ENCODE results near the gene PEX12. TPM values are rescaled to one million over a fixed set of nuclear protein-coding genes. Genes with fewer than 3 reads are reported as not detected.

Gene PEX12
- polyA plus RNA-seq, 2 of the 4 experiments (the other 2 are of a cell fraction), result 4.7 to 11.2 TPM

DNA sequence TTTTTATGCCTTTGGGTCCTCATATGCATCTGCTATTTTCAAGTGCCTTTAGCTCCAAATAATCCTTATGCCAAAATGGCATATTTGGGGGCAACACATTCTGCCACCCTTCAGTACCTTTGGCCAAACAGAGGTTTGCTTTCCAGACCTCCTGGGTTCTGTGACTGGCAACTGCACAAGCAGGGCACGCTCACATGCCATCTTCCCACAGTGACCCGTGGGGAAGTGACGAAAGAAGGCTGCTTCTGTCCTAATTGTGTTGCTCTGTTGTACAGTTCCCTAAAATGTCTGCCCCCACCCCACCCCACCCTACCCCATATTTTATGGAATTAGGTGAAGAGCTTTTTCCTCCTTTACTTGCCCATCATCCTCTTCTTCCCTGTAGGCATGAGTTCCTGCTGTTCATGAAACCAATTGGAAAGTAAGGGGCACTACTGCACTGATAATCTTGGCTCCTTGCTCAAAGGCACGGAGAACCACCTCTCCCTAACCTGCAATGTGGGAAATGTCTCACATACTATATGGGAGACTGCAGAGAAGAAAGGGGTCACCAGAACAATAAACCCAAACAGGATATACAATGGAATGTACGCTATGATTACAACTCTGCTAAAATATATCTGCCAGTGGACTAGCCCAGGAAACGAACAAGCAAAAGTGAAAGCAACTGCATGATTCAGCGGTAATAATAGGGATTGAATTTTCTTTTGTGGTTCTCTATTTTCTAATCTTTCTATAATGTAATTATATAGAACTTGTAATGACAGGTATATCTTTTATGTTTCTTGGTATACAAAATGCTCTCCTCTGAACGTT, 37.6 kb downstream of the PEX12 start (continued):
- TF ChIP-seq, protein P1, sequence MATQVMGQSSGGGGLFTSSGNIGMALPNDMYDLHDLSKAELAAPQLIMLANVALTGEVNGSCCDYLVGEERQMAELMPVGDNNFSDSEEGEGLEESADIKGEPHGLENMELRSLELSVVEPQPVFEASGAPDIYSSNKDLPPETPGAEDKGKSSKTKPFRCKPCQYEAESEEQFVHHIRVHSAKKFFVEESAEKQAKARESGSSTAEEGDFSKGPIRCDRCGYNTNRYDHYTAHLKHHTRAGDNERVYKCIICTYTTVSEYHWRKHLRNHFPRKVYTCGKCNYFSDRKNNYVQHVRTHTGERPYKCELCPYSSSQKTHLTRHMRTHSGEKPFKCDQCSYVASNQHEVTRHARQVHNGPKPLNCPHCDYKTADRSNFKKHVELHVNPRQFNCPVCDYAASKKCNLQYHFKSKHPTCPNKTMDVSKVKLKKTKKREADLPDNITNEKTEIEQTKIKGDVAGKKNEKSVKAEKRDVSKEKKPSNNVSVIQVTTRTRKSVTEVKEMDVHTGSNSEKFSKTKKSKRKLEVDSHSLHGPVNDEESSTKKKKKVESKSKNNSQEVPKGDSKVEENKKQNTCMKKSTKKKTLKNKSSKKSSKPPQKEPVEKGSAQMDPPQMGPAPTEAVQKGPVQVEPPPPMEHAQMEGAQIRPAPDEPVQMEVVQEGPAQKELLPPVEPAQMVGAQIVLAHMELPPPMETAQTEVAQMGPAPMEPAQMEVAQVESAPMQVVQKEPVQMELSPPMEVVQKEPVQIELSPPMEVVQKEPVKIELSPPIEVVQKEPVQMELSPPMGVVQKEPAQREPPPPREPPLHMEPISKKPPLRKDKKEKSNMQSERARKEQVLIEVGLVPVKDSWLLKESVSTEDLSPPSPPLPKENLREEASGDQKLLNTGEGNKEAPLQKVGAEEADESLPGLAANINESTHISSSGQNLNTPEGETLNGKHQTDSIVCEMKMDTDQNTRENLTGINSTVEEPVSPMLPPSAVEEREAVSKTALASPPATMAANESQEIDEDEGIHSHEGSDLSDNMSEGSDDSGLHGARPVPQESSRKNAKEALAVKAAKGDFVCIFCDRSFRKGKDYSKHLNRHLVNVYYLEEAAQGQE (IDR thresholded peaks at IDR 0.05), result no peak
- TF ChIP-seq ZC3H11A (IDR thresholded peaks at IDR 0.05) (no peak), ESRRA (IDR thresholded peaks at IDR 0.05; ENCODE audit: borderline replicate concordance, low read length) (no peak)

DNA sequence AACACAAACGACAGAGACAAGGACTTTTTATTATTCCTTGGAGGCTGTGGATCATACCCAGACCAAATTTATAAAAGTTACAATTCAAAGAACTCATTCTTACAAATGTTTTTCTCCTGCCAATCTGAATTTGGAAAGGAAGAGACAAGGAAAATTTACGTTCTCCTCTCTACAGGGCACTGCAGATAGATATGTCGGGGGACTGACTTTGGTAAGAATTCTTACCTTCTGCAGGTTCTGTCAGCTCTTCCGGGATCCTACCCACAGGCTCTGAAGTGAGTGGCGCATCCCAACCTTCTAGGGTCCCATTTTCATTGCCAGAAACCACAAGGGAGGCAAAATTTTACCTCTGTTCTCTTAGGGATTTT, 38.7 kb downstream of the PEX12 start:
- peak overlapping the region; percentile 37 for H3K4me2 ChIP-seq
- no peaks in the 10 kb centered on the region for H3K4me1 ChIP-seq
- no peak overlapping the region for H3K27ac ChIP-seq
- no peak overlapping the region for H3K4me3 ChIP-seq
- POLR2A ChIA-PET, result interaction anchor here (0.8 to 1.0 kb wide), 2 partner anchors 28 to 369 kb away, joined by 3 to 5 read pairs; no protein-coding TSS in a partner anchor
- no peaks in the 10 kb centered on the region for H3K9me3 ChIP-seq
- WGBS (ENCODE audit: missing lambda C conversion rate), result 46% methylated on average over 5 of the region's 5 CpGs
- TF ChIP-seq, protein P2, sequence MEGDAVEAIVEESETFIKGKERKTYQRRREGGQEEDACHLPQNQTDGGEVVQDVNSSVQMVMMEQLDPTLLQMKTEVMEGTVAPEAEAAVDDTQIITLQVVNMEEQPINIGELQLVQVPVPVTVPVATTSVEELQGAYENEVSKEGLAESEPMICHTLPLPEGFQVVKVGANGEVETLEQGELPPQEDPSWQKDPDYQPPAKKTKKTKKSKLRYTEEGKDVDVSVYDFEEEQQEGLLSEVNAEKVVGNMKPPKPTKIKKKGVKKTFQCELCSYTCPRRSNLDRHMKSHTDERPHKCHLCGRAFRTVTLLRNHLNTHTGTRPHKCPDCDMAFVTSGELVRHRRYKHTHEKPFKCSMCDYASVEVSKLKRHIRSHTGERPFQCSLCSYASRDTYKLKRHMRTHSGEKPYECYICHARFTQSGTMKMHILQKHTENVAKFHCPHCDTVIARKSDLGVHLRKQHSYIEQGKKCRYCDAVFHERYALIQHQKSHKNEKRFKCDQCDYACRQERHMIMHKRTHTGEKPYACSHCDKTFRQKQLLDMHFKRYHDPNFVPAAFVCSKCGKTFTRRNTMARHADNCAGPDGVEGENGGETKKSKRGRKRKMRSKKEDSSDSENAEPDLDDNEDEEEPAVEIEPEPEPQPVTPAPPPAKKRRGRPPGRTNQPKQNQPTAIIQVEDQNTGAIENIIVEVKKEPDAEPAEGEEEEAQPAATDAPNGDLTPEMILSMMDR (IDR thresholded peaks at IDR 0.05), result peak; percentile 42; the same call in 2 of the 3 replicates
- no peak for TF ChIP-seq KDM1A (IDR thresholded peaks at IDR 0.05; ENCODE audit: low read depth)
- FAIRE-seq, result no peak
- CTCF ChIA-PET, result interaction anchor here (0.6 to 15.4 kb wide), 40 partner anchors 9 to 1119 kb away, joined by 3 to 308 read pairs (median 4); partner anchors contain the start of genes C17orf50, SLFN14 and UNC45B
- DNase-seq (ENCODE audit: low read depth in 1 of 2, low spot score in 1 of 2), result no peak
- peak in 1 of 2 experiments; percentile 52; a peak in 3 of 6 replicates for ATAC-seq

DNA sequence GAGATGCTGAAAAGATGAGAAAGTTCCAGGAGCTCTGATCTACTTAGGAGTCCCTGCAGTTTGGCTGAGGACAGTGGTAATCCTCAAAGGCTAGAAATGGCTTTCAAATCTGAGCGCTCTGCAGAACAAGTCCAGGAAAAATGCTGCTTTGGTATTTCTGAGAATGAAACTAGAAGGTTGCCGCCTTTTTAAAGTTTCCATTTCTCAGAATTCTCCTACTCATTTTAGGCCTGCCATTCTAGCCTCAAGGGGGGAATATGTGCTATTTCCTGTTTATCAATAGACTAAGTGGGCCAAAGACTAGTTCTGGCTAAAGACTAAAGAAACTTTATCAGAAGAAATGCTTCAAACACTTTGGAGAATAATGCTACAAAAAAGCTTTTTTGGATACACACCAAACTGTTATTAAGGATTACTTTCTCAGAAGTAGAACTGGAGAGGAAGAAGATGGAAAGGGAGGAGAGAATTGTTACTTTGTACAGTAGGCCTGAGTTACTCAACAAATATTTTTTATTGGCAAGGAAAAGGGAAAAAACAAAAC, 40.7 kb downstream of the PEX12 start, which contains the start of gene SLFN12L:
Gene SLFN12L, minus strand, starts transcription at position 78 of the 541 bp plus-strand sequence. CDS start 15,314 bp downstream, outside the sequence.
- Histone ChIP-seq H3K4me2 (no peak within 1 kb of the TSS), H3K9me3 (no peaks in the 10 kb centered on the region), H3K4me1 (no peaks in the 10 kb centered on the region), H3K4me3 (no peak within 1 kb of the TSS), H3K27ac (no peak within 1 kb of the TSS)
- CTCF ChIA-PET, result interaction anchor here (0.6 to 15.4 kb wide), 17 partner anchors 11 to 1118 kb away, joined by 3 to 308 read pairs (median 4); partner anchors contain the start of gene SLFN14
- FAIRE-seq (no peak), DNase-seq (ENCODE audit: low read depth in 1 of 2, low spot score in 1 of 2) (no peak), ATAC-seq (no peak)
- 89% methylated on average over 2 of the region's 2 CpGs for WGBS (ENCODE audit: missing lambda C conversion rate)
- POLR2A ChIA-PET, result no interaction called here
- TF ChIP-seq, protein P3, sequence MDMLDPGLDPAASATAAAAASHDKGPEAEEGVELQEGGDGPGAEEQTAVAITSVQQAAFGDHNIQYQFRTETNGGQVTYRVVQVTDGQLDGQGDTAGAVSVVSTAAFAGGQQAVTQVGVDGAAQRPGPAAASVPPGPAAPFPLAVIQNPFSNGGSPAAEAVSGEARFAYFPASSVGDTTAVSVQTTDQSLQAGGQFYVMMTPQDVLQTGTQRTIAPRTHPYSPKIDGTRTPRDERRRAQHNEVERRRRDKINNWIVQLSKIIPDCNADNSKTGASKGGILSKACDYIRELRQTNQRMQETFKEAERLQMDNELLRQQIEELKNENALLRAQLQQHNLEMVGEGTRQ (IDR thresholded peaks at IDR 0.05), result no peak
- TF ChIP-seq RAD21 (conservative IDR thresholded peaks at IDR 0.05 in 1 of 2, IDR thresholded peaks at IDR 0.05 in 1 of 2), result no peak
- TF ChIP-seq, protein P4, sequence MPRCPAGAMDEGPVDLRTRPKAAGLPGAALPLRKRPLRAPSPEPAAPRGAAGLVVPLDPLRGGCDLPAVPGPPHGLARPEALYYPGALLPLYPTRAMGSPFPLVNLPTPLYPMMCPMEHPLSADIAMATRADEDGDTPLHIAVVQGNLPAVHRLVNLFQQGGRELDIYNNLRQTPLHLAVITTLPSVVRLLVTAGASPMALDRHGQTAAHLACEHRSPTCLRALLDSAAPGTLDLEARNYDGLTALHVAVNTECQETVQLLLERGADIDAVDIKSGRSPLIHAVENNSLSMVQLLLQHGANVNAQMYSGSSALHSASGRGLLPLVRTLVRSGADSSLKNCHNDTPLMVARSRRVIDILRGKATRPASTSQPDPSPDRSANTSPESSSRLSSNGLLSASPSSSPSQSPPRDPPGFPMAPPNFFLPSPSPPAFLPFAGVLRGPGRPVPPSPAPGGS (IDR thresholded peaks at IDR 0.05), result no peak
- TF ChIP-seq, protein P5, sequence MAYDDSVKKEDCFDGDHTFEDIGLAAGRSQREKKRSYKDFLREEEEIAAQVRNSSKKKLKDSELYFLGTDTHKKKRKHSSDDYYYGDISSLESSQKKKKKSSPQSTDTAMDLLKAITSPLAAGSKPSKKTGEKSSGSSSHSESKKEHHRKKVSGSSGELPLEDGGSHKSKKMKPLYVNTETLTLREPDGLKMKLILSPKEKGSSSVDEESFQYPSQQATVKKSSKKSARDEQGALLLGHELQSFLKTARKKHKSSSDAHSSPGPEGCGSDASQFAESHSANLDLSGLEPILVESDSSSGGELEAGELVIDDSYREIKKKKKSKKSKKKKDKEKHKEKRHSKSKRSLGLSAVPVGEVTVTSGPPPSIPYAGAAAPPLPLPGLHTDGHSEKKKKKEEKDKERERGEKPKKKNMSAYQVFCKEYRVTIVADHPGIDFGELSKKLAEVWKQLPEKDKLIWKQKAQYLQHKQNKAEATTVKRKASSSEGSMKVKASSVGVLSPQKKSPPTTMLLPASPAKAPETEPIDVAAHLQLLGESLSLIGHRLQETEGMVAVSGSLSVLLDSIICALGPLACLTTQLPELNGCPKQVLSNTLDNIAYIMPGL (CRISPR knock-in tag; IDR thresholded peaks at IDR 0.05; ENCODE audit: borderline replicate concordance), result no peak
- no peak for TF ChIP-seq GATA3 (IDR thresholded peaks at IDR 0.05; ENCODE audit: borderline replicate concordance)
- no peak for TF ChIP-seq HEYL (CRISPR knock-in tag; IDR thresholded peaks at IDR 0.05)
- no peak for TF ChIP-seq JUNB (IDR thresholded peaks at IDR 0.05)
- no peak for TF ChIP-seq MYC (IDR thresholded peaks at IDR 0.05; ENCODE audit: borderline replicate concordance, low read length)
- TF ChIP-seq RCOR1 (IDR thresholded peaks at IDR 0.05; ENCODE audit: low read depth, low read length), result no peak
- no peak for TF ChIP-seq RARB (CRISPR knock-in tag; IDR thresholded peaks at IDR 0.05)
- no peak for TF ChIP-seq POLR2AphosphoS2 (conservative IDR thresholded peaks at IDR 0.05; ENCODE audit: low read length)
- TF ChIP-seq NFE2L2 (conservative IDR thresholded peaks at IDR 0.05; ENCODE audit: low read length), result no peak
- no peak for TF ChIP-seq HOXB5 (CRISPR knock-in tag; IDR thresholded peaks at IDR 0.05)
- TF ChIP-seq, protein P6, sequence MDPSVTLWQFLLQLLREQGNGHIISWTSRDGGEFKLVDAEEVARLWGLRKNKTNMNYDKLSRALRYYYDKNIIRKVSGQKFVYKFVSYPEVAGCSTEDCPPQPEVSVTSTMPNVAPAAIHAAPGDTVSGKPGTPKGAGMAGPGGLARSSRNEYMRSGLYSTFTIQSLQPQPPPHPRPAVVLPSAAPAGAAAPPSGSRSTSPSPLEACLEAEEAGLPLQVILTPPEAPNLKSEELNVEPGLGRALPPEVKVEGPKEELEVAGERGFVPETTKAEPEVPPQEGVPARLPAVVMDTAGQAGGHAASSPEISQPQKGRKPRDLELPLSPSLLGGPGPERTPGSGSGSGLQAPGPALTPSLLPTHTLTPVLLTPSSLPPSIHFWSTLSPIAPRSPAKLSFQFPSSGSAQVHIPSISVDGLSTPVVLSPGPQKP (IDR thresholded peaks at IDR 0.05; ENCODE audit: low read depth, low read length), result no peak
- TF ChIP-seq, protein P7, sequence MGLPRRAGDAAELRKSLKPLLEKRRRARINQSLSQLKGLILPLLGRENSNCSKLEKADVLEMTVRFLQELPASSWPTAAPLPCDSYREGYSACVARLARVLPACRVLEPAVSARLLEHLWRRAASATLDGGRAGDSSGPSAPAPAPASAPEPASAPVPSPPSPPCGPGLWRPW (IDR thresholded peaks at IDR 0.05), result no peak
- TF ChIP-seq TP53 (CRISPR knock-in tag; IDR thresholded peaks at IDR 0.05), result no peak
- no peak for TF ChIP-seq FOXS1 (CRISPR knock-in tag; IDR thresholded peaks at IDR 0.05)
